ENCODE measurements around the gene VAC14.

VAC14 gene

GRCh38 chr16:70670175-70670574, 130.8 kb downstream of the VAC14 start:
- TF ChIP-seq EZH2phosphoT487 (IDR thresholded peaks at IDR 0.05; ENCODE audit: borderline replicate concordance) (no peak), CTCF (conservative IDR thresholded peaks at IDR 0.05; ENCODE audit: low read length) (no peak)
- H3K79me2 ChIP-seq (ENCODE audit: insufficient read depth, low read length) = no peaks in the 10 kb centered on the region
- H3K9ac ChIP-seq (ENCODE audit: low read depth, low read length, poor library complexity, severe bottlenecking) = no peak overlapping the region
- H3F3A ChIP-seq (ENCODE audit: low read depth) = no peaks in the 10 kb centered on the region
- H3K9me3 ChIP-seq (ENCODE audit: insufficient read depth, low read depth, low read length) = no peaks in the 10 kb centered on the region
- no peak overlapping the region for H2AFZ ChIP-seq (ENCODE audit: low read length)
- peaks cover 10% of the 10 kb centered on the region; the same call in 1 of the 2 replicates for H3K36me3 ChIP-seq (ENCODE audit: insufficient read depth, low read length)
- H4K20me1 ChIP-seq (ENCODE audit: insufficient read depth, low read length, poor library complexity, severe bottlenecking) = no peaks in the 10 kb centered on the region
- H3K9me2 ChIP-seq (replicated peaks; ENCODE audit: low read depth, low read length) = no peaks in the 10 kb centered on the region
- H3K27me3 ChIP-seq (ENCODE audit: insufficient read depth, low read length, poor library complexity, severe bottlenecking) = no peaks in the 10 kb centered on the region
- H3K4me1 ChIP-seq (ENCODE audit: insufficient read depth, low read length, poor library complexity, severe bottlenecking) = no peaks in the 10 kb centered on the region
- no peak overlapping the region for H3K4me3 ChIP-seq (ENCODE audit: low read length, poor library complexity, severe bottlenecking)
- no peak overlapping the region for H3K4me2 ChIP-seq (ENCODE audit: low read depth, low read length, poor library complexity, severe bottlenecking)

DNA sequence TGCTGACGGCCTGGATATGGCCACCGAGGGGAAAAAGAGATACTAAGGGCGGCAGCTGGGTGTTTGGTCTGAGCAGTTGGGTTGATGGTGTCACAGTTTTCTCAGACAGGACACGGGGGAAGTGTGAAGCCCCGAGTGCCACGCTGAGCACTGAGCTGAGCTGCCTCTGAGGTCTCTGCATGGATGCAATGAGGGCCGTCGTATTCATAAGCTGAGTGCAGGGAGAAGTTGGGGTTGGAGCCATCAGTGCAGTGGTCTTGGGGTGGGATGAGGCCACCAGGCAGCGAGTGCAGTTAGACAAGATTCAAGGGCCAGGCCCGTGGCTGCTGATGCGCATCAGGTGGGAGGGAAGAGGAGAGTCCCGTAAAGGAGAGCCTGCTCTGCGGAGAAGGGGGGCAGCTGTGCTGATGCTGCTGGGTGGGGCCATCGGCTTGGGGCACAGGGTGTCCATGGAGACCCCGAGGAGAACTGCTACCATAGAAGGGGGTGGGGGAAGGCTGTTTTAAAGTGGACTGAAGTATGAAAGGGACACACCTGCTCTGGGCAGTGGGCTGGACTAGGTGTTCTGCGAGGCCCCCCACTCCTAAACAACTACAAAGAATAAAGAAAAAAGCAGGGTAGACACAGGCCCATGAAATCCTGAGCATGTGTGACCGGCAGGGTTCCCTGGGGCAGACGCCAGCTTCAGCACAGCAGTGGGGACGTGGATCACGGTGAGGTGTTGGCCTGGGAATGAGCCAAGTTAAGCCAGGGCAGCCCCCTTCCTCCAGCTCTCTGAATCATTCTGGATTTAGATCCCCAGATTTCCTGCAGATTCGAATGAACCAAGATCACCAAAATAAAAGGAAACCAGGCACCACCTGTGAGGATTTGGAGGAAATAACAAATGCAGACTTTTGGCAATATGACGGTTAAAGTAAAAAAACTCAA, 134.9 kb downstream of the VAC14 start:
- Histone ChIP-seq H3K4me3 (ENCODE audit: low read length, poor library complexity, severe bottlenecking) (no peak overlapping the region), H3K9me3 (ENCODE audit: insufficient read depth, low read depth, low read length) (no peaks in the 10 kb centered on the region)

GRCh38 chr16:70665113-70665694, 135.8 kb downstream of the VAC14 start:
- Histone ChIP-seq H3K9me3 (ENCODE audit: insufficient read depth, low read depth, low read length) (no peaks in the 10 kb centered on the region), H3K4me1 (ENCODE audit: insufficient read depth, low read length, poor library complexity, severe bottlenecking) (no peaks in the 10 kb centered on the region), H3K36me3 (ENCODE audit: insufficient read depth, low read length) (peaks cover 7% of the 10 kb centered on the region; the same call in 1 of the 2 replicates), H3K9ac (ENCODE audit: low read depth, low read length, poor library complexity, severe bottlenecking) (no peak overlapping the region), H3K79me2 (ENCODE audit: insufficient read depth, low read length) (no peaks in the 10 kb centered on the region), H3F3A (ENCODE audit: low read depth) (no peaks in the 10 kb centered on the region), H3K4me2 (ENCODE audit: low read depth, low read length, poor library complexity, severe bottlenecking) (no peak overlapping the region), H3K27me3 (ENCODE audit: insufficient read depth, low read length, poor library complexity, severe bottlenecking) (no peaks in the 10 kb centered on the region), H2AFZ (ENCODE audit: low read length) (no peak overlapping the region), H3K9me2 (replicated peaks; ENCODE audit: low read depth, low read length) (no peaks in the 10 kb centered on the region), H3K4me3 (ENCODE audit: low read length, poor library complexity, severe bottlenecking) (no peak overlapping the region), H4K20me1 (ENCODE audit: insufficient read depth, low read length, poor library complexity, severe bottlenecking) (no peaks in the 10 kb centered on the region)
- no peak for TF ChIP-seq EZH2phosphoT487 (IDR thresholded peaks at IDR 0.05; ENCODE audit: borderline replicate concordance)
- TF ChIP-seq CTCF (conservative IDR thresholded peaks at IDR 0.05; ENCODE audit: low read length) = no peak

More for the DNA sequence above, 134.9 kb downstream of the VAC14 start:
- no peaks in the 10 kb centered on the region for H3K79me2 ChIP-seq (ENCODE audit: insufficient read depth, low read length)
- H3K4me1 ChIP-seq (ENCODE audit: insufficient read depth, low read length, poor library complexity, severe bottlenecking) = no peaks in the 10 kb centered on the region
- no peak overlapping the region for H3K9ac ChIP-seq (ENCODE audit: low read depth, low read length, poor library complexity, severe bottlenecking)
- no peaks in the 10 kb centered on the region for H4K20me1 ChIP-seq (ENCODE audit: insufficient read depth, low read length, poor library complexity, severe bottlenecking)
- H3K27me3 ChIP-seq (ENCODE audit: insufficient read depth, low read length, poor library complexity, severe bottlenecking) = no peaks in the 10 kb centered on the region
- peaks cover 7% of the 10 kb centered on the region; the same call in 1 of the 2 replicates for H3K36me3 ChIP-seq (ENCODE audit: insufficient read depth, low read length)
- TF ChIP-seq CTCF (conservative IDR thresholded peaks at IDR 0.05; ENCODE audit: low read length) (no peak), EZH2phosphoT487 (IDR thresholded peaks at IDR 0.05; ENCODE audit: borderline replicate concordance) (no peak)
- H3K9me2 ChIP-seq (replicated peaks; ENCODE audit: low read depth, low read length) = no peaks in the 10 kb centered on the region
- no peak overlapping the region for H3K4me2 ChIP-seq (ENCODE audit: low read depth, low read length, poor library complexity, severe bottlenecking)
- H2AFZ ChIP-seq (ENCODE audit: low read length) = no peak overlapping the region
- no peaks in the 10 kb centered on the region for H3F3A ChIP-seq (ENCODE audit: low read depth)
